COLO668 (cell line): ENCODE results near the gene C11orf21.

Experiments used
- DNase-seq: peaks from one replicate; lab custom pipeline; 2025; ENCODE audit not compliant: unreplicated experiment; lab: John Stamatoyannopoulos, UW

Gene C11orf21

GRCh38 chr11:2261436-2262230, 40.1 kb downstream of the C11orf21 start:
- DNase-seq = no peak

GRCh38 chr11:2260491-2261364, 41.0 kb downstream of the C11orf21 start:
- DNase-seq = no peak

GRCh38 chr11:2259897-2260451, 41.7 kb downstream of the C11orf21 start:
- no peak for DNase-seq

GRCh38 chr11:2259466-2259830, 42.3 kb downstream of the C11orf21 start:
- no peak for DNase-seq

GRCh38 chr11:2258501-2259465, 42.9 kb downstream of the C11orf21 start:
- no peak for DNase-seq

GRCh38 chr11:2256951-2257700, 44.6 kb downstream of the C11orf21 start:
- DNase-seq = no peak

- no peak for DNase-seq
Observed at GRCh38 chr11:2256293-2256913, 45.3 kb downstream of the C11orf21 start.

- no peak for DNase-seq
Observed at GRCh38 chr11:2252018-2252417, 49.7 kb downstream of the C11orf21 start.

- no peak for DNase-seq
Observed at GRCh38 chr11:2251138-2251537, 50.6 kb downstream of the C11orf21 start.

GRCh38 chr11:2250485-2250884, 51.2 kb downstream of the C11orf21 start:
- DNase-seq = no peak

- no peak for DNase-seq
Observed at GRCh38 chr11:2250041-2250440, 51.7 kb downstream of the C11orf21 start.

GRCh38 chr11:2249189-2249916, 52.4 kb downstream of the C11orf21 start:
- no peak for DNase-seq

GRCh38 chr11:2248762-2249161, 53.0 kb downstream of the C11orf21 start:
- no peak for DNase-seq

GRCh38 chr11:2248242-2248641, 53.5 kb downstream of the C11orf21 start:
- DNase-seq = no peak

- no peak for DNase-seq
Observed at GRCh38 chr11:2247496-2247895, 54.2 kb downstream of the C11orf21 start.
